Loucy (cell line): ENCODE data around the gene ITGB8.

Experiments
- CTCF ChIP-seq: fragments of 200-600 bp; sonication (generic); conservative IDR thresholded peaks from 2 replicates; pipeline ENCODE4 v1.5.1; 2014; ENCODE audit warnings: mild to moderate bottlenecking, antibody characterized with exemption, low read length
- EZH2phosphoT487 ChIP-seq: fragments of 200-600 bp; IDR thresholded peaks from 2 replicates; pipeline ENCODE4 v1.6.1; 2018; ENCODE audit warnings: antibody characterized with exemption, mild to moderate bottlenecking, moderate library complexity, borderline replicate concordance

GRCh38 chr7:20302891-20303290 lies 27.8 kb upstream of the ITGB8 start:
- no peak for TF ChIP-seq CTCF
- no peak for TF ChIP-seq EZH2phosphoT487
